IPS-20b (cell line): ENCODE measurements around the gene CACNG7.

Source experiments
- H3K27ac ChIP-seq: one replicate; pipeline ENCODE4 v1.5.1; 2013; ENCODE audit warnings: low read length
- H3K27me3 ChIP-seq: 2 replicates; pipeline ENCODE4 v1.6.1; 2013; ENCODE audit warnings: mild to moderate bottlenecking, low read length, inconsistent platforms; ENCODE audit not compliant: insufficient read depth
- H3K36me3 ChIP-seq: 2 replicates; pipeline ENCODE4 v1.6.1; 2013; ENCODE audit warnings: low read depth, mild to moderate bottlenecking, inconsistent platforms, low read length, moderate library complexity; ENCODE audit not compliant: insufficient read depth
- H3K4me1 ChIP-seq: 2 replicates; pipeline ENCODE4 v1.6.1; 2013; ENCODE audit warnings: mild to moderate bottlenecking, control low read depth, inconsistent platforms, low read length, moderate library complexity; ENCODE audit not compliant: insufficient read depth
- H3K4me3 ChIP-seq: 2 replicates; pipeline ENCODE4 v1.5.1; 2013; ENCODE audit warnings: mild to moderate bottlenecking, low read length, inconsistent platforms
- H3K9ac ChIP-seq: 2 replicates; pipeline ENCODE4 v1.6.1; 2013; ENCODE audit warnings: low read depth, mild to moderate bottlenecking, inconsistent platforms, low read length, moderate library complexity
- H3K9me3 ChIP-seq: 2 replicates; pipeline ENCODE4 v1.6.1; 2013; ENCODE audit warnings: mild to moderate bottlenecking, low read depth, low read length, inconsistent platforms; ENCODE audit not compliant: insufficient read depth

The CACNG7 gene

DNA sequence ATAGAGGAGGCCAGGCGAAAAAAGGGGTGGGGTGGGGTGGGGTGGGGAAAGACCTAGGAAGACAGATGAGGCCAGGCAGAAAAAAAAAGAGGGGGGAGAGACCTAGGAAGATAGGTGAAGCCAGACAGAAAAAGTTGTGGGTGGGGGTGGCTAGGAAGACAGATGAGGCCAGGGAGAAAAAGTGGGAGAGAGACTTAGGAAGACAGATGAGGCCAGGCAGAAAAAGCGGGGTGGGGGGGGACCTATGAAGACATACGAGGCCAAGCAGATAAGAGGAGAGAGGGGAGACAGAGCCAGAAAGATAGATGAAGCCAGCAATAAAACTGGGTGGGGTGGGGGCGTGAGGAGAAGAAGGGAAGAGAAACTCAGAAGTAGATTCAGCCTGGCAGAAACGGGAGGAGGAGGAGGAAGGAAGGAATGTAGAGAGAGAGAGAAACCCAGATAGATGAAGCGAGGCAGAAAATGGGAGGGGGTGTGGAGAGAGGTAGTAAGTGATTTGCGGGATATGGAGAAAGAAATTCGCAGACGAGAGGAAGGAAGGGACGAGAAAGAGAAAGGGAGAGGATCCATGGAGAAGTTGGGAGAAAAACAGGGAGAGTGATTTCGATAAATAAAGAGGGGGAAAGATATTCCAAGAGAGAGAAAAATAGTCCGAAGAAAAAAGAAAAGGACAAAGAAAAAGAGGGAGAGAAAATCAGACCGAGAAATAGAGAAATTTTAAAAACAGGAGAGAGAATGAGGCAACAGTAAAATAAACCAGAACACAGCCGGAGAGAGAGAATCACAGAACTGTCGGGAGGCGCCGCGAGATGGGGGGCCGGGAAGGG, 70.1 kb downstream of the CACNG7 start:
- no peaks in the 10 kb centered on the region for H3K9me3 ChIP-seq
- peak overlapping the region; percentile 65; the same call in 1 of the 2 replicates for H3K9ac ChIP-seq
- peaks cover 3% of the 10 kb centered on the region; the same call in 1 of the 2 replicates for H3K4me1 ChIP-seq
- H3K36me3 ChIP-seq = peaks cover 1% of the 10 kb centered on the region; the same call in 1 of the 2 replicates
- H3K27ac ChIP-seq = no peak overlapping the region
- peaks cover 23% of the 10 kb centered on the region for H3K27me3 ChIP-seq
- peak overlapping the region; percentile 80 for H3K4me3 ChIP-seq

GRCh38 chr19:53980539-53981375, 71.7 kb downstream of the CACNG7 start:
- Histone ChIP-seq H3K36me3 (no peaks in the 10 kb centered on the region; the same call in 1 of the 2 replicates), H3K9me3 (no peaks in the 10 kb centered on the region), H3K4me3 (peak overlapping the region; percentile 80), H3K4me1 (peaks cover 3% of the 10 kb centered on the region; the same call in 1 of the 2 replicates), H3K27me3 (peaks cover 35% of the 10 kb centered on the region), H3K27ac (peak overlapping the region; percentile 80), H3K9ac (peak overlapping the region; percentile 80; the same call in 1 of the 2 replicates)

GRCh38 chr19:53981376-53981951, 72.4 kb downstream of the CACNG7 start:
- no peak overlapping the region for H3K9ac ChIP-seq
- H3K4me3 ChIP-seq = peak overlapping the region; percentile 80; the same call in 1 of the 2 replicates
- H3K4me1 ChIP-seq = peaks cover 3% of the 10 kb centered on the region; the same call in 1 of the 2 replicates
- peaks cover 35% of the 10 kb centered on the region for H3K27me3 ChIP-seq
- H3K36me3 ChIP-seq = no peaks in the 10 kb centered on the region
- H3K9me3 ChIP-seq = no peaks in the 10 kb centered on the region
- H3K27ac ChIP-seq = no peak overlapping the region

GRCh38 chr19:53982001-53982451, 72.9 kb downstream of the CACNG7 start:
- Histone ChIP-seq H3K4me3 (peak overlapping the region; percentile 52; the same call in 1 of the 2 replicates), H3K27ac (no peak overlapping the region), H3K9ac (no peak overlapping the region)

GRCh38 chr19:53982611-53983010, 73.5 kb downstream of the CACNG7 start:
- no peak overlapping the region for H3K27ac ChIP-seq

More at GRCh38 chr19:53982001-53982451, 72.9 kb downstream of the CACNG7 start:
- no peaks in the 10 kb centered on the region for H3K9me3 ChIP-seq
- H3K4me1 ChIP-seq = peaks cover 3% of the 10 kb centered on the region; the same call in 1 of the 2 replicates
- peaks cover 35% of the 10 kb centered on the region for H3K27me3 ChIP-seq
- H3K36me3 ChIP-seq = no peaks in the 10 kb centered on the region

GRCh38 chr19:53983457-53984289, 74.6 kb downstream of the CACNG7 start:
- no peak overlapping the region for H3K9ac ChIP-seq
- H3K9me3 ChIP-seq = no peaks in the 10 kb centered on the region
- H3K36me3 ChIP-seq = no peaks in the 10 kb centered on the region
- no peak overlapping the region for H3K4me3 ChIP-seq
- peaks cover 48% of the 10 kb centered on the region for H3K27me3 ChIP-seq
- H3K27ac ChIP-seq = no peak overlapping the region
- peaks cover 3% of the 10 kb centered on the region; the same call in 1 of the 2 replicates for H3K4me1 ChIP-seq

More at GRCh38 chr19:53982611-53983010, 73.5 kb downstream of the CACNG7 start:
- no peak overlapping the region for H3K4me3 ChIP-seq
- peaks cover 3% of the 10 kb centered on the region; the same call in 1 of the 2 replicates for H3K4me1 ChIP-seq
- H3K9ac ChIP-seq = no peak overlapping the region
- no peaks in the 10 kb centered on the region for H3K9me3 ChIP-seq
- H3K36me3 ChIP-seq = no peaks in the 10 kb centered on the region
- H3K27me3 ChIP-seq = peaks cover 40% of the 10 kb centered on the region

- H3K4me1 ChIP-seq = no peaks in the 10 kb centered on the region
- H3K36me3 ChIP-seq = no peaks in the 10 kb centered on the region
- no peak overlapping the region for H3K9ac ChIP-seq
- H3K9me3 ChIP-seq = no peaks in the 10 kb centered on the region
- H3K27me3 ChIP-seq = peaks cover 53% of the 10 kb centered on the region
- no peak overlapping the region for H3K27ac ChIP-seq
- no peak overlapping the region for H3K4me3 ChIP-seq
Measured at GRCh38 chr19:53985863-53986262, 76.8 kb downstream of the CACNG7 start.

GRCh38 chr19:53988981-53989380, 79.9 kb downstream of the CACNG7 start:
- H3K9me3 ChIP-seq = no peaks in the 10 kb centered on the region
- H3K4me3 ChIP-seq = no peak overlapping the region
- no peaks in the 10 kb centered on the region for H3K36me3 ChIP-seq
- H3K27me3 ChIP-seq = peaks cover 60% of the 10 kb centered on the region
- H3K4me1 ChIP-seq = no peaks in the 10 kb centered on the region
- no peak overlapping the region for H3K9ac ChIP-seq
- H3K27ac ChIP-seq = no peak overlapping the region

DNA sequence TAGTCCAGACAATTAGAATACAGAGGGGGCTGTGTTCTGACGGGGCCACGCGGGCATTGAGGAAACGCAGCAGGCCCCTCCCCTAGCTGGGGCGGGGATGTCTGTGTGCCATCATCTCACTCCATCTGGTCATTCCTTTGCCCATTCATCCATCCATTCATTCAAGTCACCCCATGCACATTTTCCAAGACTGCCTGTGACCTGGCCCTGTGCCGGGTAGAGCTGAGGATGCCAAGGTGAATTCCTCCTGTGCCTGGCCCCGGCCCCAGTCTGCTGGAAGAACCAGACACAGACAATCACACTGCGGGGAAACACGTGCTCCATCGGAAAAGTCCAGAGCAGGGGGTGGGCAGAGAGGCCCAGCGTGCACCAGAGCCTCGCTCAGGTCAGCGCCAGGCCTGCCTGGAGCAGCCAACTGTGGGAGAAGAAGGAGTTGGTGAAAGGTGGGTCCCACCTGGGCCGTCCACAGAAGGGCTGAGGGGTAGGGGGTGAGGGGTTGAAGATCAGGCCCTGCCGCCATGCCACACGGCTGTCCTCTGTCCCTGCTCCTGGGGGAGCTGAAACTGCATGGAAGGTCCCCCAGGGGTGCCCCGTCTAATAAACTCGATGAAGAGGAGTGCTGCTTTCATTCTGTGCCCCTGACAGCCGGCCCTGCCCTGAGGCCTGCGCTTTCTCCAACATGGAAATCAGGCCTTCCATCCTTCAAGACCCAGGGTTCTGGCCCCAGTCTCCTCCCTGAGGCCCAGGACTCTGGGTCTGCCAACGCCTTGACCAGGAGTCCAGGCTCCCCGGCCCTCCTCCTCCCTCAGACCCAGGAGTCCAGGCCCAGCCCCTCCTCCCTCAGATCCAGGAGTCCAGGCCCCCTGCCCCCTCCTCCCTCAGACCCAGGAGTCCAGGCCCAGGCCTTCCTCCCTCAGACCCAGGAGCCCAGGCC, 80.8 kb downstream of the CACNG7 start:
- H3K9me3 ChIP-seq = no peaks in the 10 kb centered on the region

More for the DNA sequence above, 80.8 kb downstream of the CACNG7 start:
- H3K27ac ChIP-seq = no peak overlapping the region
- peaks cover 60% of the 10 kb centered on the region for H3K27me3 ChIP-seq
- H3K9ac ChIP-seq = no peak overlapping the region
- H3K36me3 ChIP-seq = no peaks in the 10 kb centered on the region
- H3K4me3 ChIP-seq = no peak overlapping the region
- H3K4me1 ChIP-seq = no peaks in the 10 kb centered on the region
